ENCODE data around the gene KIAA1958. TPM values are rescaled to one million over a fixed set of nuclear protein-coding genes. Genes with fewer than 3 reads are reported as not detected.

KIAA1958 gene
- total RNA-seq, 1 experiment from 2014 or later = 5.8 TPM

- no TSS peak for BruUV-seq (replicated peaks)
- POLR2A ChIA-PET = no interaction called here
- intact Hi-C loops (cut with micrococcal nuclease) = no loop called here
Observed at GRCh38 chr9:112677040-112677439, 190.4 kb downstream of the KIAA1958 start.

DNA sequence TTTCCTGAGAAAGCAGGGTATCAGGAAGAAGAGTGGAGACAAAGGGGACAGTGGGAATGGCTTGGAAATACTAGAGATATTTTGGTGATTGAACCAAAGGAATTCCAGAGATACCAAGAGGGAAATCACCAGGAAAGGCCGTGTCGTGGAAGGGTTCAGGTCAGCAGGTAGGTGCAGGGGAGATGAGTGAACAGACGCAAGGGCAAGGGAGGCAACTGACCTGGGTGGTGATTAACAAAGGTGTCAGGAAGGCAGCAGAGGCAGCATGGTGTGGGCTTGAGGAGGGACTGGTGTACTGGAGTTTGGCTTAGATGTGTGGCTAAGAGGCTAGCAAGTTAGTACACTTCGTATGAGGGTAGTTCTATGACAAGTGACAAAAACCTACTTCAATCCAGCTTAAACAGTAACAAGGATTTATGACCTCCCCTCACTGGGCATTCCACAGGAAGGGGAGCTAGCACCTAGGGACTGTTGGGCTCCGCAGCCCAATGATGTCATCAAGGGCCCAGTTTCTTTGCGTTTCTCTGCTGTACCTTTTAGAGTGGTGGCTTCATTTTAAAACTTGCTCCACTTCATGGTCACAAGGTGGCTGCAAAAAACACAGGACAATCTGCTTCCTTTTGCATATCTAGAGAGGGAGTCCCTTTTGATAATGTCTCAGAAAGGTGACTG lies 194.2 kb downstream of the KIAA1958 start:
- ChIA-PET CTCF (no interaction called here), POLR2A (no interaction called here)
- intact Hi-C loops (cut with micrococcal nuclease) = no loop called here
- no peak for DNase-seq (ENCODE audit: unreplicated experiment)
- Mint-ChIP-seq H3K4me1 (ENCODE audit: insufficient read depth, unreplicated experiment) (no peaks in the 10 kb centered on the region), H3K27me3 (ENCODE audit: insufficient read depth, unreplicated experiment) (no peaks in the 10 kb centered on the region), H3K4me3 (ENCODE audit: unreplicated experiment) (no peak overlapping the region), H3K27ac (ENCODE audit: low read depth, unreplicated experiment) (no peak overlapping the region), H3K36me3 (ENCODE audit: insufficient read depth, unreplicated experiment) (peaks cover 5% of the 10 kb centered on the region), H3K9me3 (ENCODE audit: unreplicated experiment) (peaks cover 13% of the 10 kb centered on the region)
- BruUV-seq (replicated peaks) = no TSS peak
- TF ChIP-seq CTCF (IDR thresholded peaks at IDR 0.05; ENCODE audit: unreplicated experiment) = no peak

More at GRCh38 chr9:112677040-112677439, 190.4 kb downstream of the KIAA1958 start:
- CTCF ChIA-PET = no interaction called here
- no peak for DNase-seq (ENCODE audit: unreplicated experiment)
- peaks cover 13% of the 10 kb centered on the region for H3K9me3 Mint-ChIP-seq (ENCODE audit: unreplicated experiment)
- no peaks in the 10 kb centered on the region for H3K4me1 Mint-ChIP-seq (ENCODE audit: insufficient read depth, unreplicated experiment)
- H3K27ac Mint-ChIP-seq (ENCODE audit: low read depth, unreplicated experiment) = no peak overlapping the region
- H3K36me3 Mint-ChIP-seq (ENCODE audit: insufficient read depth, unreplicated experiment) = no peaks in the 10 kb centered on the region
- TF ChIP-seq CTCF (IDR thresholded peaks at IDR 0.05; ENCODE audit: unreplicated experiment) = no peak
- H3K4me3 Mint-ChIP-seq (ENCODE audit: unreplicated experiment) = no peak overlapping the region
- H3K27me3 Mint-ChIP-seq (ENCODE audit: insufficient read depth, unreplicated experiment) = no peaks in the 10 kb centered on the region

DNA sequence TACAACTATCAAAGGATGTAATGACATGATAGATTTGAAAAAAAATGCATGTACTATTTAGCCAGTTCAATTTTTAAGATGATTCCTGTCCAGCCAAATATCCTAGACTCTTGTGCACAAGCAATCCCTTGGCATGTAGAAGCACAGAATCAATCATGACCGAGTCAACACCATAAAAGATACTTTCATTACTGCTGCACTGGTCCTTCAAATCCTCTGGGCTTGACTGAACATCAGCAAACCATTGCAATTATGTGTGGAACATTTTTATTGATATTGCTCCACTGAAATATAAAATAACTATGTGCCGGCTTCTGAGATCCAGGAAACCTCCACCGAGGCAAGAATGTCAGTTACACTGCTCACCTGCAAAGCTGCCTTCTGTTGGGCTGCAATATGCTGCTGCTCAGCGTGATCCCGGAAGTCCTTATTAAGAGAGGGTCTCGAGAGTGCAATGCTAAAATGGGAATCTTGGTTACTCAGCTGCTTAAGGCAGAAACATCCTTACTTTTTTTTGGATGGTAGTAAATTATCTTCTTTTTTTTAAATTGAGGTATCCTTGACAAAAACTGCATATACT lies 202.6 kb downstream of the KIAA1958 start:
- H3K4me3 Mint-ChIP-seq (ENCODE audit: unreplicated experiment) = no peak overlapping the region
- CTCF ChIA-PET = interaction anchor here (0.6 to 0.8 kb wide), 2 partner anchors 32 to 130 kb away, joined by 3 read pairs; no protein-coding TSS in a partner anchor

More for the DNA sequence above, 202.6 kb downstream of the KIAA1958 start:
- TF ChIP-seq CTCF (IDR thresholded peaks at IDR 0.05; ENCODE audit: unreplicated experiment) = no peak
- intact Hi-C loops (cut with micrococcal nuclease) = no loop called here
- H3K36me3 Mint-ChIP-seq (ENCODE audit: insufficient read depth, unreplicated experiment) = peaks cover 51% of the 10 kb centered on the region
- H3K4me1 Mint-ChIP-seq (ENCODE audit: insufficient read depth, unreplicated experiment) = no peaks in the 10 kb centered on the region
- no peaks in the 10 kb centered on the region for H3K27me3 Mint-ChIP-seq (ENCODE audit: insufficient read depth, unreplicated experiment)
- no peak for DNase-seq (ENCODE audit: unreplicated experiment)
- H3K9me3 Mint-ChIP-seq (ENCODE audit: unreplicated experiment) = no peaks in the 10 kb centered on the region
- POLR2A ChIA-PET = interaction anchor here (0.5 to 0.7 kb wide), 2 partner anchors 9 to 931 kb away, joined by 3 read pairs; no protein-coding TSS in a partner anchor
- BruUV-seq (replicated peaks) = no TSS peak
- H3K27ac Mint-ChIP-seq (ENCODE audit: low read depth, unreplicated experiment) = no peak overlapping the region

All from MCF 10A (cell line).